HUES64 (cell line): ENCODE data around the gene FAM167B. TPM values are rescaled to one million over a fixed set of nuclear protein-coding genes. Genes with fewer than 3 reads are reported as not detected.
A peak's percentile ranks its signal among the peaks of the same experiment; 100 is the strongest.

Source experiments
- H3K27ac ChIP-seq: 2 replicates; pipeline ENCODE4 v1.7.0; 2013; ENCODE audit warnings: low read depth, low read length, inconsistent platforms
- H3K27me3 ChIP-seq: 2 replicates; pipeline ENCODE4 v1.6.1; 2013; ENCODE audit warnings: mild to moderate bottlenecking, low read length; ENCODE audit not compliant: insufficient read depth
- H3K36me3 ChIP-seq: 2 replicates; pipeline ENCODE4 v1.6.1; 2013; ENCODE audit warnings: mild to moderate bottlenecking, low read length; ENCODE audit not compliant: insufficient read depth
- H3K4me1 ChIP-seq: 2 replicates; pipeline ENCODE4 v1.6.1; 2013; ENCODE audit warnings: mild to moderate bottlenecking, low read length, moderate library complexity; ENCODE audit not compliant: insufficient read depth
- H3K4me3 ChIP-seq: 2 replicates; pipeline ENCODE4 v1.5.1; 2013; ENCODE audit warnings: mild to moderate bottlenecking, low read length, moderate library complexity
- H3K9ac ChIP-seq: 2 replicates; pipeline ENCODE4 v1.6.1; 2013; ENCODE audit warnings: mild to moderate bottlenecking, low read depth, low read length
- H3K9me3 ChIP-seq: 2 replicates; pipeline ENCODE4 v1.6.1; 2013; ENCODE audit warnings: low read depth, low read length; ENCODE audit not compliant: insufficient read depth
- WGBS: fragments of 150-250, 120-280 bp; methylation state at CpG from one replicate; pipeline ENCODE4 v1.1.7; 2013; ENCODE audit warnings: missing lambda C conversion rate; 5-methylcytosine and 5-hydroxymethylcytosine counted together
- polyA plus RNA-seq, 2 experiments: library from polyadenylated mRNA; stranded (reverse); fragments of 50-300 nt; gene quantifications; one replicate each; pipeline ENCODE4 v1.2.3, GENCODE V29; 2013

FAM167B gene
- 0.85 TPM for polyA plus RNA-seq (2013, experiment 1 of 2)
- 1.0 TPM for polyA plus RNA-seq (2013, experiment 2 of 2)

DNA sequence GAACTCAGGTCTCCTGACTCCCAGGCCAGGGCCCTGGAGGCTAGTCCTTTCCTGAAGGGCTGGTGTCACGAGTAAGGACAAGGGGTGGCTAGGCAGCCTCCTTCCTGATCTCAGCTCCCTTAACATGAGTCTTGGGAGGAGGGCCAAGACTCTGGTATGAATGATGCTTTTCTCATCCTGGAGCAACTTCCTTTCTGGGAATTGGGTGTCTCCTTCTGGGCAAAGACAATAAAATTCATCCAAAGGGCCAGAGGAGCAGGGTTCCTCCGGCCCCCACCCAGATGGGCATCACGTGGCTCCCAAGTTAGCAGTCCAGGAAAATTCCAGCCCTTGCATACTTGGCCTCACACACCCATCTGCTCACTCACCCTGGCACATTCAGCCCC is at the start of gene FAM167B:
FAM167B (plus strand) TSS at position 335 of the 386 bp plus-strand sequence. CDS start 200 bp downstream, outside the sequence.
- H3K9me3 ChIP-seq = no peaks in the 10 kb centered on the region
- peaks cover 20% of the 10 kb centered on the region for H3K4me1 ChIP-seq
- no peak within 1 kb of the TSS for H3K4me3 ChIP-seq
- no peaks in the 10 kb centered on the region for H3K27me3 ChIP-seq
- H3K36me3 ChIP-seq = no peaks in the 10 kb centered on the region
- H3K9ac ChIP-seq = no peak within 1 kb of the TSS
- WGBS = 92% methylated on average over 3 of the region's 3 CpGs
- H3K27ac ChIP-seq = no peak within 1 kb of the TSS

DNA sequence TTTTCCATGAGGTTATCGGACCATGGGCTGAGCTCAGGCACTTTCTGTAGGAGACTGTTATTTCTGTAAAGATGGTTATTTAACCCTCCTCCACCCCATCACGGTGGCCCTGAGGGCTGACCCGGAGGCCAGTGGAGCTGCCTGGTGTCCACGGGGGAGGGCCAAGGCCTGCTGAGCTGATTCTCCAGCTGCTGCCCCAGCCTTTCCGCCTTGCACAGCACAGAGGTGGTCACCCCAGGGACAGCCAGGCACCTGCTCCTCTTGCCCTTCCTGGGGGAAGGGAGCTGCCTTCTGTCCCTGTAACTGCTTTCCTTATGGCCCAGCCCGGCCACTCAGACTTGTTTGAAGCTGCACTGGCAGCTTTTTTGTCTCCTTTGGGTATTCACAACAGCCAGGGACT is 49.2 kb upstream of the FAM167B start:
- peaks cover 58% of the 10 kb centered on the region for H3K36me3 ChIP-seq
- 86% methylated on average over 5 of the region's 6 CpGs for WGBS

DNA sequence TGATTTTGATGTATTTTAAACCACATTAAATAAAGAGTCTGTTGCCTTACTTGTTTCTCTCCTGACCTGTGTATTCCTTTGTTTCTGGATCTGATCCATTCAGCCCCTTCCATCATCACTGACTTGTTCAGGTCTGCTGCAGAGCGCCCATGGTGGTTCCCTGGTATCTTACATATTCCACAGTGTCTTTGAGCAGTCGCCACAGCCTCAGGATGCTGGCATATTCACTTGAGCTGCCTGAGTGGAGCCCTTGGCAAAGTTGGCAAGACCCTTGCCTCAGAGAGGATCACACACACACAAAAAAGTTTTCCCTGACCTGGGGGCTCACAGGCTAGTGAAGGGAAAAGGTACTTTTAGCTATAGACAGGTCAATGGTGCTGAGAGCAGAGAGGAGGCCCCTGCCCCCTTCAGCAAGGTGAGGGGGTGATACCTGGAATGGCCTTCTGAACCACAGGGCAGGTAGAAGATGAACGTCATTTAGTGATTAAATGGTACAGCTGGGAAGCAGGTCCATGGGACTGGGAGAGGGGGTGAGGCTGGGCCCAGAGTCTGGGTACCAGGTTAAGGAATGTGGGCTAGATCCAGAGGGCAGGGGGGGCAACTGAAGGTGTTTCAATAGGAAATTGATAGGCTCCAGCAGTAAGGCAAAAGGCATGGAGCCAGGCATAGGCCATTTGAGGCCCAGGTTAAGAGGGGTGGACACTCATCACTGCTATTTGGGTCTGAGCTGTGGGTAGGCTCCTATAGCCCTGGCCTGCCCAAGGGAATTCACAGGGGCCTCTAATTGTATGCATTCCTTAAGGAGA is 48.6 kb upstream of the FAM167B start:
- Histone ChIP-seq H3K4me1 (peaks cover 22% of the 10 kb centered on the region), H3K36me3 (peaks cover 52% of the 10 kb centered on the region)

More for the DNA sequence above, 49.2 kb upstream of the FAM167B start:
- H3K4me1 ChIP-seq = peaks cover 22% of the 10 kb centered on the region
- H3K9me3 ChIP-seq = no peaks in the 10 kb centered on the region
- H3K4me3 ChIP-seq = no peak overlapping the region
- H3K9ac ChIP-seq = no peak overlapping the region
- H3K27me3 ChIP-seq = no peaks in the 10 kb centered on the region
- H3K27ac ChIP-seq = no peak overlapping the region

DNA sequence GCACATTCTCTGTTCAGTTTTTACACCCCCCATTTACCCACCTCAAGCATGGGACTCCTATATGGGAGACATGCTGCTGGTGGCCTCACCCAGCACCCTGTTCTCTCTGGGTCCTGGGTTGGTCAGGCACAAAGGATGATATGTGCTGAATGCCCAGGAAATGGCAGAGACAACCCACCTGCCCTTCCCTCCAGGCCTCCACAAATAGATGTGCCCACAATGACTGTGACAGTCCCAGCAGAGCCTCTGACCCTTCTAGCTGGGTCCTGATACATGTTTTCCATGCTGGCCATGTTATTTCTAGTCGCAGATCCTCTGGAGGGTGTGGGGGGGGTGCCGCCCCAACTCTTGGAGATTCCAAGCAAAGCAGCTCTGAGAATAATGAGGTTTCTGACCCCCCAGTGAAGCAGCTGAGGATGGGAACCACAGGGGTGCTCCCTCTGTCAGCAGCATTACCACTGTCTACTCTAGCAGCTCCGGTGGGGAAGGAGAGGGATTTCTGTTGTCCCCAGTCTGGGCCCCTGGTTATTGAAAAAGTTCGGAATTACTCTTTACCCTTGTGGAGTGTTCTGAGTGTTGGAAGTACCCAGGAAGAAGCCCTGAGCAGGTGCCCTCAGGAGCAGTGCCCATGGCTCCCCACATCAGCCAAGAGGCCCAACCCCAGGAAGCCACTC is 47.8 kb upstream of the FAM167B start:
- H3K36me3 ChIP-seq = peaks cover 44% of the 10 kb centered on the region
- no peak overlapping the region; the same call in 1 of the 2 replicates for H3K27ac ChIP-seq
- no peaks in the 10 kb centered on the region for H3K9me3 ChIP-seq

More for the DNA sequence above, 48.6 kb upstream of the FAM167B start:
- no peak overlapping the region for H3K9ac ChIP-seq
- no peaks in the 10 kb centered on the region for H3K9me3 ChIP-seq
- H3K27ac ChIP-seq = no peak overlapping the region
- 86% methylated on average over 3 of the region's 3 CpGs for WGBS
- H3K4me3 ChIP-seq = no peak overlapping the region
- H3K27me3 ChIP-seq = no peaks in the 10 kb centered on the region

DNA sequence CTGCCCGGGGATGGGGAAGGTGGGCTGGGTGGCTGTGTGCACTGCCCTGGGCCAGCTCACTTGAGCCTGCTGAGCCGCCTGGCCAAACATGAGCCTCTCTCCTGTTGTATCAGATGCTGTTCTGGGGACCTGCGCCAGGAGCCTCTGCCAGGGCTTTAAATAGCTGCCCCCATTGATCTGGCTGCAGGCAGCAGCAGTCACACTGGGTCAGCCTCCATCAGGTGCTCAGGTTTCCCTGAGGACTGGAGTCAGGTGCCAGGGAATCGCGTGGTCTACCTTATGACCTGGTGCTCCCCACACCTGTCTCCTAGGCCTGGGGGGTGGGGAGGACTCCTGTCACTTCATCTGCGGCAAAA is 47.3 kb upstream of the FAM167B start:
- no peaks in the 10 kb centered on the region for H3K27me3 ChIP-seq
- H3K9me3 ChIP-seq = no peaks in the 10 kb centered on the region
- H3K4me3 ChIP-seq = peak overlapping the region; percentile 59
- no peak overlapping the region for H3K9ac ChIP-seq
- H3K36me3 ChIP-seq = peaks cover 39% of the 10 kb centered on the region
- H3K4me1 ChIP-seq = peaks cover 22% of the 10 kb centered on the region
- whole genome bisulfite sequencing = 52% methylated on average over 5 of the region's 6 CpGs
- H3K27ac ChIP-seq = no peak overlapping the region; the same call in 1 of the 2 replicates

More for the DNA sequence above, 47.8 kb upstream of the FAM167B start:
- Histone ChIP-seq H3K27me3 (no peaks in the 10 kb centered on the region), H3K4me3 (no peak overlapping the region; the same call in 1 of the 2 replicates), H3K4me1 (peaks cover 22% of the 10 kb centered on the region), H3K9ac (no peak overlapping the region)
- 68% methylated on average over 4 of the region's 4 CpGs for WGBS

DNA sequence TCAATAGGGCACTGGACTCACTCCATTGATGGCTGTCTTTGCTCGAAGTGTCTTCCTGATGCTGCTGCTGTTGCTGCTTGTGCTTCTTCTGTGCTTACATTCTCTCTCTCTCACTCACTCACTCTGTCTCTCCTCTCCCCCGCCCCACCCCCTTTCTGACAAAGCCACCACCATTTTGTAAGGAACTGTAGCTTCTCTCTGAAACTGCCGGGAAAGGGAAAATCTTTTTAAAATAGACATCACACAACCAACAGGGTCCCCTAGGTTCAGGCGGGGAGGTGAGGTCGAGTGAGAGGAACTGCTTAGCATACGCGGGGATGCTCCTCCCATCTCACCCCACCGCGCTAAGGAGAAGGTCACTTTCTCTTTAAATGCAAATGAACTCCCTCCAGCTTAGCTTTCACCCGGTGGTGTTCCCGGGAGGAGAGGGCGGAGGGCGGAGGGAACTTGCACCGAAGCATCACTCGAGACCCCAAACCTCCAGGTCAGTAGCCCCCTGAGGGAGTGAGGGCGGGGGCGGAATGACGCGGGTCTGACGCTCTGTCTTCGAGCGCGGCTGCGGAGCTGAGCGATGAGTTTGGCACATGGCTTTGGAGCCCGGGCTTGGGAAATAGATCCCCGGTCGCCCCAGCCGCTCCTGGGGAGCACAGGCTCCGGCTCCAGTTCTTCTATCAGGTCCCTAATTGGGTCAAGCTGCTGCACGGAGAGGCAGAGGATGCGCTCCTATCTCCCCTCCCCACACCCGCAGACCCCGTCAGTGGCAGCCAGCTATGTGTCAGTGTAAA is 46.6 kb upstream of the FAM167B start, which contains the start of gene CCDC28B:
CCDC28B (plus strand) TSS at position 370 of the 785 bp plus-strand sequence. CDS start 1,341 bp downstream, outside the sequence.
- Histone ChIP-seq H3K27me3 (no peaks in the 10 kb centered on the region), H3K9me3 (no peaks in the 10 kb centered on the region), H3K27ac (peak within 1 kb of the TSS; percentile 71; the same call in 1 of the 2 replicates), H3K36me3 (peaks cover 32% of the 10 kb centered on the region), H3K4me3 (peak within 1 kb of the TSS; percentile 59), H3K4me1 (peaks cover 22% of the 10 kb centered on the region), H3K9ac (peak within 1 kb of the TSS; percentile 45; the same call in 1 of the 2 replicates)
- WGBS = under 1% methylated on average over 29 of the region's 34 CpGs

DNA sequence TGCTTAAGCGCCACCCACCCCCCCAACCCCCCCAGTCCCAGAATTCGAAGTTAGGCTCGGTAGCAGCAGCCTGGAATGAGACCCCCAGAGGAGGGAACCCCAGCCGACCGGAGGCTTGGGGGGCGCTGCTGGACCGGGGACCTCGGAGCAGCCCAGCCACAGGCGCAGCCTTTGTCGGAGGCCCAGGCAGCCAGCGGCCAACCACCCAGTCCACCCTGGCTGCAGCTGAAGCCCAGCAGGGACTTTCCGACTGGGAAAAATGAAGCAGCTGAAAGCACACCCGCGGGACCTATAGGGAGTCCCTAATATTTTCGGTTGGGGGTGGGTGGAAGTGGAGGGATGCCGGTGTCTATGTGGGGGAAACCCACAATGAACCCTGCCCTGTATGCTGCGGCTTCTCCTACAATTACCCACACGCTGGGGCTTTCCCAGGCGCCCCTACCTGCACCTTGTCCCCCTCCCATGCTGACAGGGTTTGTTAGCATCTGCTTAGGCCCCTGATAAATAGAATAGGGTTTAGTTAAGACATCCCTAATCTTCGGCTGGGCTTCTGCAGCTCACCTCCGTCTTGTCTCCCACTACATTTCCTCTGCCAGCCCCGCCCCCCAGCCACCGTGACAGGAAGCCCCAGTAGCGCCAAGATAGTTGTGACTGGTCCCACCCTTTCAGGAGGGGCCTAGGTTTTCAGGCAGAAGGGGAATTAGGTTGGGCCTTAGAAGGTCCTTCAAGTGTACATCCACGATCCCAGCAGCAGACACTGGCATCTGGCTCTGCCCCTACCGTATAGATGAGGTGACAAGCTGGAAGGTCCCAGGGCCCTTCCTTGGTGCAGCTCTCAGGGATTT is 45.8 kb upstream of the FAM167B start:
- H3K9ac ChIP-seq = no peak overlapping the region

DNA sequence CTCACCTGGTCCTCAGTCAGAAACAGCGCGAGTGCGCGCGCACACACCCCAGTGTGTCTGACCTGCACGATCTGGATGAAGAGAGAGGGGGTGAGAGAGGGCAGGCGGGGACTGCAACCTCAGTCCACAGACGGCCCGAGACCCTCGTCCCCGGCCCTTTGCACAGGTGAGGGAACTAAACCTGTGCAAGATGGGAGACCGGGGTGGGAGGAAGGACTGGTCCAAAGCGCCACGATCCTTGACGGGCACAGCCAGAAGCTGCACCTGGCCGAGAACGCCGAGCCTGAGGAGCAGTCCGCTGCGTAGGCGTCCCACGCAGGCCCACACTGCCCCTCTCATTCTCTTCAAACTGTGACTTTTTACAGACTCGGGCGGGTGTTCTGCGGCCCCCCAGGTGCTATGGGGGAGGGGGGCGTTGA is 42.1 kb upstream of the FAM167B start:
- Histone ChIP-seq H3K4me1 (peaks cover 5% of the 10 kb centered on the region; the same call in 1 of the 2 replicates), H3K36me3 (0 out of 2 replicates have a peak, but pooled peaks cover 7% of the 10 kb centered on the region), H3K4me3 (peak overlapping the region; percentile 88), H3K27me3 (no peaks in the 10 kb centered on the region), H3K27ac (no peak overlapping the region), H3K9me3 (no peaks in the 10 kb centered on the region), H3K9ac (peak overlapping the region; percentile 42)
- 45% methylated on average over 26 of the region's 26 CpGs for WGBS

More for the DNA sequence above, 45.8 kb upstream of the FAM167B start:
- Histone ChIP-seq H3K27me3 (no peaks in the 10 kb centered on the region), H3K9me3 (no peaks in the 10 kb centered on the region), H3K36me3 (peaks cover 24% of the 10 kb centered on the region), H3K4me1 (peaks cover 22% of the 10 kb centered on the region), H3K4me3 (peak overlapping the region; percentile 59), H3K27ac (no peak overlapping the region)
- 6% methylated on average over 25 of the region's 26 CpGs for WGBS

DNA sequence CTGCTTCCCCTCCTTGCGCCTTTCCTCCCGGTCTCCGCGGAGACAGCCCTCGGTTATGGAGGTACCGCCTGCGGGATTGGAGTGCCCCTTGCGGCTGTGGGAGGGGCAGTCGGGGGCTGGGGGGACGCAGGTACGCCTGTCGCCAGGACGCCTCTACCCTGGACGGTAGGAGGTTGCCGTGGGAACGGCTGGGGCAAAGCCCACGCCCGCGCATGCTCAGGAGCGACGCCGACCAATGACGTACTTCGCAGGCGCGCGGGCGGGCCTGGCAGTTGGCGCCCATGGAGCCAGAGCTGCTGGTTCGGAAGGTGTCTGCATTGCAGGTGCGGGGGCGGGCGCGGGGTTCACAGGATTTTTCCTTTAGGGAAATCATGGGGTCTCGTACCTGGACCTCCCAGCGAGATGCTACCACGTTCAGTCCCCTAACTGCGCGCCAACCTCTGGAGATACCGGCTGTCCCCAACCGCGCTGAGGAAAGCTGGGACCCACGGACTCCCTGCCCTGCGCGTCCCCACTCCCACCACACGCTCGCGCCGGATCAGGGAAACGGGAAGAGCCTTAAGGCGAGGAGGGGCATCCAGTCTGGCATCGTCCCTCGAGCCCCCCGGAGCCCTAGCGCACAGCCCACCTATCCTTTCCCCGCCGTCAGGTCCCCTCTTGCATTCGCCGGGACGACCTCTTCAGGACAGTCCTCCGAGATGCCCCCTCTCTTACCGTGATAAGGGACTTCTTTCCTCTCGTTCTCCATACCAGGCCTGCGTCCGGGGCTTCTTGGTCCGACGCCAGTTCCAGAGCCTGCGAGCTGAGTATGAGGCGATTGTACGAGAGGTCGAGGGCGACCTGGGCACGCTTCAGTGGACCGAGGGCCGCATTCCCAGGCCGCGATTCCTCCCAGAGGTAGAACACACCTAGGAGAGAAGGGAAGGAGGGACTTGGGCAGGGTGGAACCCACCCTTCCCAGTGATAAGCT is 41.3 kb upstream of the FAM167B start, which contains the start of gene IQCC:
IQCC (plus strand) TSS at position 271 of the 970 bp plus-strand sequence; CDS start at position 282, 11 bp downstream.
- peak within 1 kb of the TSS; percentile 87 for H3K9ac ChIP-seq
- H3K4me1 ChIP-seq = peaks cover 4% of the 10 kb centered on the region; the same call in 1 of the 2 replicates
- H3K27me3 ChIP-seq = no peaks in the 10 kb centered on the region
- H3K36me3 ChIP-seq = 0 out of 2 replicates have a peak, but pooled peaks cover 7% of the 10 kb centered on the region
- no peaks in the 10 kb centered on the region for H3K9me3 ChIP-seq
- H3K4me3 ChIP-seq = peak within 1 kb of the TSS; percentile 88
- WGBS = 3% methylated on average over 77 of the region's 77 CpGs
- no peak within 1 kb of the TSS for H3K27ac ChIP-seq
